Measurements from ENCODE around the gene HDDC2.
"Not testable (repeated sequence)": the region's sequence is repeated elsewhere in the genome, so short reads cannot be mapped to it uniquely, and the experiment has no call there.

HDDC2 gene

GRCh38 chr6:125306756-125307149 is 5.0 kb upstream of the HDDC2 start:
- DNase-seq (ENCODE audit: low read depth), result no peak

- no peak for DNase-seq (ENCODE audit: low read depth)
Measured at GRCh38 chr6:125304970-125305660, 3.3 kb upstream of the HDDC2 start.

- DNase-seq (ENCODE audit: low read depth), result no peak
Measured at GRCh38 chr6:125303512-125303854, 1.7 kb upstream of the HDDC2 start.

- peak; percentile 24 for DNase-seq (ENCODE audit: low read depth)
Measured at GRCh38 chr6:125302840-125303511, 1.2 kb upstream of the HDDC2 start.

- DNase-seq (ENCODE audit: low read depth), result peak; percentile 65
Measured at GRCh38 chr6:125300992-125301434, 754 bp downstream of the HDDC2 start.

- DNase-seq (ENCODE audit: low read depth), result no peak
Measured at GRCh38 chr6:125299257-125299656, 2.5 kb downstream of the HDDC2 start.

- DNase-seq (ENCODE audit: low read depth), result no peak
Measured at GRCh38 chr6:125296471-125296870, 5.3 kb downstream of the HDDC2 start.

GRCh38 chr6:125294925-125295324 is 6.8 kb downstream of the HDDC2 start:
- no peak for DNase-seq (ENCODE audit: low read depth)

- DNase-seq (ENCODE audit: low read depth), result no peak
Measured at GRCh38 chr6:125294036-125294435, 7.7 kb downstream of the HDDC2 start.

GRCh38 chr6:125293587-125293986 is 8.2 kb downstream of the HDDC2 start:
- no peak for DNase-seq (ENCODE audit: low read depth)

- no peak for DNase-seq (ENCODE audit: low read depth)
Measured at GRCh38 chr6:125287718-125288117, 14.0 kb downstream of the HDDC2 start.

GRCh38 chr6:125285936-125286335 is 15.8 kb downstream of the HDDC2 start:
- peak; percentile 64 for DNase-seq (ENCODE audit: low read depth)

GRCh38 chr6:125285353-125285752 is 16.4 kb downstream of the HDDC2 start:
- DNase-seq (ENCODE audit: low read depth), result no peak

- not testable (repeated sequence) for DNase-seq (ENCODE audit: low read depth)
Measured at GRCh38 chr6:125282470-125282869, 19.3 kb downstream of the HDDC2 start.

- DNase-seq (ENCODE audit: low read depth), result not testable (repeated sequence)
Measured at GRCh38 chr6:125280370-125281035, 21.3 kb downstream of the HDDC2 start.

- DNase-seq (ENCODE audit: low read depth), result no peak
Measured at GRCh38 chr6:125279961-125280360, 21.8 kb downstream of the HDDC2 start.

GRCh38 chr6:125277838-125278237 is 23.9 kb downstream of the HDDC2 start:
- no peak for DNase-seq (ENCODE audit: low read depth)

GRCh38 chr6:125275779-125276178 is 26.0 kb downstream of the HDDC2 start:
- DNase-seq (ENCODE audit: low read depth), result no peak

- no peak for DNase-seq (ENCODE audit: low read depth)
Measured at GRCh38 chr6:125274935-125275334, 26.8 kb downstream of the HDDC2 start.

- DNase-seq (ENCODE audit: low read depth), result peak; percentile 67
Measured at GRCh38 chr6:125273965-125274364, 27.8 kb downstream of the HDDC2 start.

- no peak for DNase-seq (ENCODE audit: low read depth)
Measured at GRCh38 chr6:125273251-125273650, 28.5 kb downstream of the HDDC2 start.

- DNase-seq (ENCODE audit: low read depth), result no peak
Measured at GRCh38 chr6:125271486-125272159, 30.1 kb downstream of the HDDC2 start.

GRCh38 chr6:125270380-125270779 is 31.4 kb downstream of the HDDC2 start:
- DNase-seq (ENCODE audit: low read depth), result no peak
